HepG2 (cell line): ENCODE measurements around the gene ORC2. TPM values are rescaled to one million over a fixed set of nuclear protein-coding genes. Genes with fewer than 3 reads are reported as not detected.

Source experiments
- ATAC-seq: fragments of 200-7000 bp; cut with Tn5 transposase; 3 replicates; pipeline ENCODE4 v1.9.1; 2020; ENCODE audit warnings: mild to moderate bottlenecking, moderate library complexity
- BruUV-seq: library from RNA; stranded (reverse); fragments of 400-500 nt; replicated peaks from 2 replicates; lab custom pipeline; 2021; lab: Mats Ljungman, UMichigan
- CTCF ChIA-PET: fragments of 300-600 bp; formaldehyde crosslinking; extraction: SDS; loops from one replicate; lab custom pipeline; 2021; ENCODE audit warnings: low total read pairs, inconsistent platforms, low intra/inter-chr PET ratio; lab: Yijun Ruan, JAX
- POLR2A ChIA-PET: fragments of 350-600 bp; sonication (Branson Sonifier 250); formaldehyde crosslinking; loops from one replicate; lab custom pipeline; 2020; ENCODE audit warnings: antibody characterized with exemption, inconsistent platforms; lab: Yijun Ruan, JAX
- DNase-seq: peaks from one replicate; pipeline ENCODE4 v3.0.0-alpha.2; 2015; ENCODE audit warnings: low spot score
- FAIRE-seq: peaks from 3 replicates; lab custom pipeline; 2011; peaks lifted over from hg19 to GRCh38; lab: Jason Lieb, UNC
- H2AFZ ChIP-seq: one replicate; pipeline ENCODE4 v1.6.1; 2011; ENCODE audit warnings: low read length, inconsistent platforms
- H3K27ac ChIP-seq: fragments of 300-600 bp; 3 replicates; pipeline ENCODE4 v1.8.0; 2011; ENCODE audit warnings: mixed run types, mild to moderate bottlenecking, mixed read lengths, low read length, inconsistent platforms; ENCODE audit not compliant: insufficient read depth; ENCODE audit errors: extremely low read length
- H3K27me3 ChIP-seq, 2 experiments: fragments of 200-600 bp in 1 of 2; 2 replicates in 1 of 2; 3 replicates in 1 of 2; pipeline versions ENCODE4 v1.6.0 to v1.8.0; 2011; ENCODE audit warnings: low read length in 2 of 2, mild to moderate bottlenecking in 2 of 2, moderate library complexity in 2 of 2, inconsistent platforms in 1 of 2; ENCODE audit not compliant: insufficient read depth in 2 of 2, control insufficient read depth in 1 of 2
- H3K36me3 ChIP-seq, 2 experiments: fragments of 200-600 bp in 1 of 2; replicated peaks in 1 of 2; 2 replicates in 1 of 2; 3 replicates in 1 of 2; pipeline versions ENCODE4 v1.5.1 to v1.8.0; 2011; ENCODE audit warnings: low read length in 2 of 2, inconsistent platforms in 1 of 2; ENCODE audit not compliant: insufficient read depth in 2 of 2, control insufficient read depth in 1 of 2
- H3K4me1 ChIP-seq: 2 replicates; pipeline ENCODE4 v1.5.1; 2012; ENCODE audit warnings: low read length, inconsistent platforms; ENCODE audit not compliant: insufficient read depth
- H3K4me2 ChIP-seq: 2 replicates; pipeline ENCODE4 v1.6.0; 2011; ENCODE audit warnings: low read depth, low read length, inconsistent platforms
- H3K4me3 ChIP-seq, 3 experiments: fragments of 200-600 bp in 1 of 3; sonication (generic), shearing (Covaris generic) in 1 of 3; replicated peaks in 1 of 3; 2 replicates each; pipeline ENCODE4 v1.5.1; 2011 to 2016; ENCODE audit warnings: low read length in 3 of 3, inconsistent platforms in 2 of 3, low read depth in 2 of 3, mild to moderate bottlenecking in 2 of 3, control low read depth in 1 of 3, mixed read lengths in 1 of 3; ENCODE audit not compliant: insufficient read depth in 1 of 3
- H3K79me2 ChIP-seq: one replicate; pipeline ENCODE4 v1.6.1; 2011; ENCODE audit warnings: low read length, inconsistent platforms; ENCODE audit not compliant: insufficient read depth
- H3K9ac ChIP-seq: 2 replicates; pipeline ENCODE4 v1.6.0; 2011; ENCODE audit warnings: mild to moderate bottlenecking, low read depth, low read length, inconsistent platforms; ENCODE audit not compliant: insufficient read depth
- H3K9me3 ChIP-seq: 2 replicates; pipeline ENCODE4 v1.5.1; 2012; ENCODE audit warnings: mild to moderate bottlenecking, low read length
- H4K20me1 ChIP-seq: 2 replicates; pipeline ENCODE4 v1.6.0; 2011; ENCODE audit warnings: inconsistent platforms, mild to moderate bottlenecking, low read length, moderate library complexity; ENCODE audit not compliant: insufficient read depth
- BHLHE40 ChIP-seq: IDR thresholded peaks from 2 replicates; pipeline ENCODE4 v1.6.1; 2011; ENCODE audit warnings: low read length, improper control_type of control experiment
- BRCA1 ChIP-seq: sonication (generic); formaldehyde crosslinking; IDR thresholded peaks from 2 replicates; pipeline ENCODE4 v1.4.0; 2020; ENCODE audit warnings: missing genetic modification reagents
- CBX2 ChIP-seq, 2 experiments: fragments of 200-600 bp in 1 of 2; sonication (generic); formaldehyde crosslinking in 1 of 2; IDR thresholded peaks; 2 replicates each; pipeline versions ENCODE4 v1.7.0 to v1.8.1; 2018 to 2022; ENCODE audit warnings: low read depth in 2 of 2, low read length in 1 of 2, mild to moderate bottlenecking in 1 of 2, missing genetic modification reagents in 1 of 2
- CEBPB ChIP-seq: IDR thresholded peaks from 2 replicates; pipeline ENCODE4 v1.6.1; 2011; ENCODE audit warnings: low read depth, low read length, improper control_type of control experiment, borderline replicate concordance
- ELF3 ChIP-seq: IDR thresholded peaks from 2 replicates; pipeline ENCODE4 v1.6.1; 2016; ENCODE audit warnings: missing genetic modification reagents, missing compliant biosample characterization
- EP300 ChIP-seq, 3 experiments: sonication (generic) in 1 of 3; formaldehyde crosslinking in 1 of 3; IDR thresholded peaks; 2 replicates each; pipeline versions ENCODE4 v1.5.1 to v1.6.1; 2011 to 2020; ENCODE audit warnings: low read depth in 2 of 3, low read length in 2 of 3, borderline replicate concordance in 1 of 3, improper control_type of control experiment in 1 of 3, mild to moderate bottlenecking in 1 of 3, missing genetic modification reagents in 1 of 3, moderate library complexity in 1 of 3
- FOXA1 ChIP-seq, 2 experiments: fragments of 450-650 bp in 1 of 2; sonication (generic) in 1 of 2; formaldehyde crosslinking in 1 of 2; IDR thresholded peaks; 2 replicates each; pipeline versions ENCODE4 v1.4.0 to v1.6.1; 2016 to 2020; ENCODE audit warnings: missing genetic modification reagents in 1 of 2
- GATAD2A ChIP-seq: IDR thresholded peaks from 2 replicates; pipeline ENCODE4 v1.6.1; 2016
- HIC2 ChIP-seq: sonication (generic); formaldehyde crosslinking; IDR thresholded peaks from 2 replicates; pipeline ENCODE4 v1.9.0; 2022; ENCODE audit warnings: low read depth, missing genetic modification reagents
- HNRNPK ChIP-seq: fragments of 200-400 bp; formaldehyde crosslinking; IDR thresholded peaks from 2 replicates; pipeline ENCODE4 v1.6.1; 2018; ENCODE audit warnings: low read length, low read depth, moderate library complexity, mild to moderate bottlenecking; ENCODE audit not compliant: poor library complexity, severe bottlenecking
- IRF2 ChIP-seq: IDR thresholded peaks from 2 replicates; pipeline ENCODE4 v1.6.1; 2018; ENCODE audit warnings: missing genetic modification reagents, missing compliant biosample characterization
- KAT8 ChIP-seq: IDR thresholded peaks from 2 replicates; pipeline ENCODE4 v1.6.1; 2016; ENCODE audit warnings: missing genetic modification reagents, missing compliant biosample characterization
- MAZ ChIP-seq, 2 experiments: sonication (generic) in 1 of 2; formaldehyde crosslinking in 1 of 2; IDR thresholded peaks; 2 replicates each; pipeline versions ENCODE4 v1.5.0 to v1.6.1; 2012 to 2020; ENCODE audit warnings: low read depth in 2 of 2, mild to moderate bottlenecking in 2 of 2, borderline replicate concordance in 1 of 2, improper control_type of control experiment in 1 of 2, low read length in 1 of 2, missing genetic modification reagents in 1 of 2, moderate library complexity in 1 of 2
- PTBP1 ChIP-seq: fragments of 200-400 bp; formaldehyde crosslinking; IDR thresholded peaks from 2 replicates; pipeline ENCODE4 v1.6.1; 2018; ENCODE audit warnings: low read length, low read depth; ENCODE audit not compliant: poor library complexity, severe bottlenecking
- SOX5 ChIP-seq: IDR thresholded peaks from 2 replicates; pipeline ENCODE4 v1.6.1; 2016; ENCODE audit warnings: borderline replicate concordance
- TEAD2 ChIP-seq: sonication (generic); formaldehyde crosslinking; IDR thresholded peaks from 2 replicates; pipeline ENCODE4 v1.9.0; 2021; ENCODE audit warnings: missing genetic modification reagents
- TRIM22 ChIP-seq: fragments of 450-650 bp; IDR thresholded peaks from 2 replicates; pipeline ENCODE4 v1.6.1; 2017
- ZFP62 ChIP-seq: sonication (generic); formaldehyde crosslinking; IDR thresholded peaks from 2 replicates; pipeline ENCODE4 v1.4.0; 2020; ENCODE audit warnings: missing genetic modification reagents
- ZNF558 ChIP-seq: sonication (generic); formaldehyde crosslinking; IDR thresholded peaks from 2 replicates; pipeline ENCODE4 v1.9.0; 2022; ENCODE audit warnings: mild to moderate bottlenecking, missing genetic modification reagents, borderline replicate concordance
- WGBS: methylation state at CpG from one replicate; pipeline ENCODE4 v1.1.6; 2017; ENCODE audit warnings: low lambda C conversion rate; 5-methylcytosine and 5-hydroxymethylcytosine counted together
- in situ Hi-C: cut with HindIII; loops from 2 replicates; pipeline ENCODE4 v1.10.0; 2017; ENCODE audit warnings: low pct_unique_long_range_greater_than_20kb; ENCODE audit not compliant: extremely low pct_ligation_motif_present
- intact Hi-C: fragments of 100-400 bp; cut with micrococcal nuclease; formaldehyde crosslinking; loops from one replicate; pipeline ENCODE4 v1.10.0; 2022; ENCODE audit not compliant: unreplicated experiment
- polyA plus RNA-seq, 8 experiments: library from polyadenylated mRNA; depleted of rRNA in 3 of 8; stranded (reverse) in 7 of 8; unstranded in 1 of 8; fragments of >200 nt; fragmentation: Illumina TruSeq in 4 of 8; extraction: Trizol in 4 of 8; gene quantifications; 2 replicates each; pipeline versions ENCODE4 v1.2.1 to v1.2.3, GENCODE V29; 2011 to 2016; ENCODE audit warnings: low read depth in 4 of 8, missing spikeins in 1 of 8, mixed read lengths in 1 of 8; ENCODE audit not compliant: insufficient read depth in 1 of 8
- total RNA-seq, 5 experiments: library from RNA; depleted of rRNA; stranded (reverse); fragments of >200 nt; fragmentation: Illumina TruSeq; extraction: Trizol; gene quantifications; 2 replicates each; pipeline ENCODE4 v1.2.3, GENCODE V29; 2016; ENCODE audit warnings: low read depth in 1 of 5
- TF ChIP-seq, protein P1 (sequence below): sonication (generic); formaldehyde crosslinking; IDR thresholded peaks from 2 replicates; pipeline ENCODE4 v1.8.1; 2023; ENCODE audit warnings: missing genetic modification reagents, inconsistent platforms, borderline replicate concordance

Gene ORC2
- total and polyA plus RNA-seq, 2 of the 13 experiments (the other 11 are each of a cell fraction or from before 2014, with no cell fraction given), result 19.3 to 73.5 TPM

- DNase-seq (peak; percentile 12), ATAC-seq (no peak), FAIRE-seq (no peak)
- peaks cover 27 to 63% of the 10 kb centered on the region in 2 experiments for H3K36me3 ChIP-seq
- peaks cover 25% of the 10 kb centered on the region for H3K4me1 ChIP-seq
- H3K27ac ChIP-seq, result no peak overlapping the region
- no peak overlapping the region for H3K9ac ChIP-seq
- H3K27me3 ChIP-seq, result no peaks in the 10 kb centered on the region
- in situ Hi-C loops (no loop called here), intact Hi-C loops (no loop called here)
- H3K4me2 ChIP-seq, result no peak overlapping the region
- H2AFZ ChIP-seq, result no peak overlapping the region
- POLR2A ChIA-PET, result interaction anchor here (1.2 to 3.2 kb wide), 2 partner anchors 14 to 33 kb away, joined by 4 to 9 read pairs; partner anchors contain the start of gene ORC2
- no peaks in the 10 kb centered on the region for H3K9me3 ChIP-seq
- no peaks in the 10 kb centered on the region for H3K79me2 ChIP-seq
- CTCF ChIA-PET, result no interaction called here
- no peaks in the 10 kb centered on the region; the same call in 1 of the 2 replicates for H4K20me1 ChIP-seq
- 64% methylated on average over 3 of the region's 3 CpGs for WGBS
- BruUV-seq, result no TSS peak
- no peak overlapping the region for H3K4me3 ChIP-seq
- TF ChIP-seq ZFP62 (CRISPR knock-in tag) (no peak), FOXA1 (IDR thresholded peaks at IDR 0.05) (no peak), FOXA1 (CRISPR knock-in tag; IDR thresholded peaks at IDR 0.05) (no peak), GATAD2A (CRISPR knock-in tag) (peak; percentile 54; the same call in 1 of the 2 replicates), HNRNPK (no peak), KAT8 (CRISPR knock-in tag) (peak; percentile 13; the same call in 1 of the 2 replicates), HIC2 (CRISPR knock-in tag) (no peak), CBX2 (IDR thresholded peaks at IDR 0.05; ENCODE audit: low read depth, low read length) (no peak), CBX2 (CRISPR knock-in tag; IDR thresholded peaks at IDR 0.05; ENCODE audit: low read depth) (no peak), ELF3 (CRISPR knock-in tag) (no peak), BHLHE40 (no peak), PTBP1 (no peak), TEAD2 (CRISPR knock-in tag) (no peak), ZNF558 (CRISPR knock-in tag) (no peak), CEBPB (peak; percentile 83), EP300 (IDR thresholded peaks at IDR 0.05; ENCODE audit: low read depth in 2 of 2, low read length in 2 of 2) (peak in 1 of 2 experiments; percentile 24; a peak in 1 of 4 replicates), EP300 (CRISPR knock-in tag; IDR thresholded peaks at IDR 0.05; ENCODE audit: borderline replicate concordance) (no peak), TRIM22 (no peak), BRCA1 (no peak), MAZ (IDR thresholded peaks at IDR 0.05; ENCODE audit: borderline replicate concordance, low read depth, low read length) (no peak), MAZ (CRISPR knock-in tag; IDR thresholded peaks at IDR 0.05; ENCODE audit: low read depth) (no peak), IRF2 (CRISPR knock-in tag) (no peak), SOX5 (CRISPR knock-in tag) (no peak)
- TF ChIP-seq, protein P1, sequence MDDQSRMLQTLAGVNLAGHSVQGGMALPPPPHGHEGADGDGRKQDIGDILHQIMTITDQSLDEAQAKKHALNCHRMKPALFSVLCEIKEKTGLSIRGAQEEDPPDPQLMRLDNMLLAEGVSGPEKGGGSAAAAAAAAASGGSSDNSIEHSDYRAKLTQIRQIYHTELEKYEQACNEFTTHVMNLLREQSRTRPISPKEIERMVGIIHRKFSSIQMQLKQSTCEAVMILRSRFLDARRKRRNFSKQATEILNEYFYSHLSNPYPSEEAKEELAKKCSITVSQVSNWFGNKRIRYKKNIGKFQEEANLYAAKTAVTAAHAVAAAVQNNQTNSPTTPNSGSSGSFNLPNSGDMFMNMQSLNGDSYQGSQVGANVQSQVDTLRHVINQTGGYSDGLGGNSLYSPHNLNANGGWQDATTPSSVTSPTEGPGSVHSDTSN (CRISPR knock-in tag), result no peak
These were observed 32.4 kb downstream of the ORC2 start for GRCh38 chr2:200930947-200931626.
